Activated CD8-positive, alpha-beta memory T cell treated with anti-CD3 and anti-CD28 coated beads for 24 hours (primary cell): ENCODE results near the gene SYNPO.

ENCODE experiments used
- DNase-seq: peaks from one replicate; pipeline ENCODE4 v3.0.0-alpha.2; 2020

Gene SYNPO

DNA sequence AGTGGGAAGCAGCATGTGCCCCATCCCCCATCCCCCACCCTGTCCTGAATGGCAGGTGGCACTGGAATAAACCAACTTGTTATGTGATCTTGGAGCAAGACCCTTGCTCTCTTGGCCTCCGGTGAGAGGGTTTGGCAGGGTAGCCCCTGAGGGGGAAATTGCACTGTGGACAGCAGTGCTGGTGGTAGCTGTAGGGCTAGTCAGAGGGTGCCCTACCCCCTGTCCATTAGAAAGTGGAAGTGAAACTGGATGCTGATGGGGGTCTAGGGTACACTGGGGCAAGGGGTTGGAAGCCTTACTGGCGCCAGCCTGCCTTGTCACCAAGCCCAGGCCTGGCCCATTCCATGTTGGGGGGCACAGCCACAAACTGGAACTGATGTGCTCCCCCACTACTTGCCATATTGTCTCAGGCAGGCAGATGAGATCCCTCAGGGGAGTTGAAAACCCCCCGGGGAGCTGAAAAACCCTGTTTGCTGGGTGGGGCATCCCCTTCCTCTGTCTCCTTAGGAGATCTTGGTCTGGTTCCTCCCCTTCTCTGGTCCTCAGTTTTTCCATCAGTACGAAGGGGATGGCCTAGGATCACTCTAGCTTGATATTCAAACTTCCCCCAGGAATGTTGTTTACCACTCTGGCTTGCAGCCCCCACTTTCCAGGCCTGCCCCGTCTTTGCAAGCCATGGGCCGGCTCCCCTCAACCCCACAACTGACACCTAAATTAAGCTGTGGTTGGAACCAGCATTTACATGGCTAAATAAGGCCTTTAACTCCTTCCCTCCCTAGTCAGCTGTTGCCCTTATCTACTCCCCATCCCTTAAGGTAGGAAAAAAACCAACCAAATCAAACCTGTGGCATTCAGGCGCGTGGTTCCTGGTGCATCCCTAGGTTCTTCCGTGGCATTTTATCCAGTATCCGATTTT, 14.4 kb upstream of the SYNPO start:
- no peak for DNase-seq

DNA sequence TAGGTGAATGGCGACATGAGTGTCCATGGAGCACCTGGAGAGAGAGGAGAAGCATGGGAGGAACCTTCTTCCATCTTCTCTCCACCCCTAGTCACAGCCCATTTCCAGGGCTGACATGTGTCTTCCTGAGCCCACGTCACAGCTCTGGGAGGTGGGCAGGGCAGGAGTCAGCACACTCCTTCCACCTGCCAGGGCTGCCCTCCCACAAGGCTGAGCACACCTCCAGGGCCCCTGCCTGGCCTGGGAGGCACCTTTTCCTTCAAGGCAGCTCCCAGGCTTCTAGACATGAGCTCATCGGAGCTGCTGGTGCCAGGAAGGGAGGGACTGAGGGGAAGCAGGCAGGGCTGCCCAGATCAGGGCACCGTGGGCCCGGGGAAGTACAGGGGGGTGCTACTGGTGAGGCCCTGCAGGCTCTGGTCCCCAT, 13.6 kb upstream of the SYNPO start:
- no peak for DNase-seq

DNA sequence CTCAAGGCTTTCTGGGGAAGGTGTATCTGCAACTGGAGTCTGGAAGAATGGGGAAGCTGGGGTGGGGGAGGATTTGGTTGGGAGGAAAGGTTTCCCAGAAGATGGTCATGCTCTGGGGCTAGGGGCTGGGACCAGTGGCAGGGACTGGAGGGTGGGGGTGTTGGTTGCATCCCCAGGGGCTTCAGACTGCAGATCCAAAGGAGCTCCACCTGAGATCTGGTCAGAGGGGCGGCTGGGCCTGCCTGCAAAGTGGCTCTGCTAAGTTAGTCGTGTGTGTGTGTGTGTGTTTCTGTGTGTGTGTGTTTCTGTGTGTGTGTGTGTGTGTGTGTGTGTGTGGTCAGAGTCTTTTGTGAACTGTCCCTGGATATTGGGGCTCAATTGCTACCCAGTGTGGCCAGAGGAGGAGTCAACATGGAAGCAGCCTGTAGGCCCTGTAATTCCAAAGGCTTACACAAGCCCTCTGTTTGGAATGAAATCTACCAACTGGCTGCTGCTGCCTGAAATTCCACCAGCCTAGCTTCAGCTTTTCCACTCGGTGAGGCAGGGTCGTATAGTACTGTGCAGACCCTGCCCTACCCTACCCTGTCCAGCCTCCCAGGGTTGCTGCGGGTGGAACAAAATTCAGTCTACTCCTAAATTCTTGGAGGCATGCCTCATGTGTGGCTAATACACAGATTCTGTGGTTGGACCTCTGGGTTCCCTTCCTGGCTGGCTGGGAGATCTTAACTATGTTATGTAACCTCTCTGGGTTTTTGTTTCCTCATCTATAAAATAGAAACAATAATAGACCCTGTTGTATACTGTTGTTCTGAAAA, 12.5 kb upstream of the SYNPO start:
- no peak for DNase-seq

DNA sequence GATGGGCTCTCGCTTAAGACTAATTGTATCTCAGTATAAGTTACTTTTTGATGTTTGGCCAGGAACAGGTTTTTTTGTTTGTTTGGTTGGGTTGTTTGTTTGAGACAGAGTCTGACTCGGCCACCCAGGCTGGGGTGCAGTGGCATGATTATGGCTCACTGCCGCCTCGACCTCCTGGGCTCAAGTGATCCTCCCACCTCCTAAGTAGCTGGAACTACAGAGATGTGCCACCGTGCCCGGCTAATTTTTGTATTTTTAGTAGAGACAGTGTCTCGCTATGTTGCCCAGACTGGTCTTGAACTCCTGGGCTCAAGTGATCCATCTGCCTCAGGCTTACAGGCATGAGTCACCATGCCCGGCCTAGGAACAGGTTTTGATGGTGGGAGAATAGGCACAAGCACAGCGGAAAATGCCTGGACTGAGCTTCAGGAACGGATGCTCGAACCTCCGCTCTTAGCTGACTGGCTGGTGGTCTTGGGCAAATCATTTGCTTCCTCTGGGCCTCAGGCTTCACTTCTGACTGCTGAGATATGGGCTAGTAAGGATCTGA, 11.4 kb upstream of the SYNPO start:
- no peak for DNase-seq

DNA sequence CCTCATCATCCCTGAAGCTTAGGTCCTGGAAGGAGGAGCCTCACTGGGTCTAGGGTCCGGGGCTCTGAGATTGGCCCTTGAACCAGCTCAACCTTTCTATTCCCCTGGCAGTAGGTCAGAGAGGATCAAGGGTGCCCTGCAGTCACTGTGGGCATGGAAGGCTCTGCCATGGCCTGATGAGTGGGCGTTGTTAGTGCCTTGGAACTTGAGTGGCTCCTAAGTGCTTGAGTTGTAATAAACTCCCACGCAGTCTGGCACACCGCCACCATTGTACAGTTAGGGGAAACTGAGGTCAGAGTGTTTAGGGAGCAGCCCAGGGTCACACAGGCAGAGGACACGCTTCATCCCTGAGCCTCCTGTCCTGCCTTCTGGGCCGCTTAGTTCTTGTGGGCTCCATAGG, 10.4 kb upstream of the SYNPO start:
- DNase-seq, result no peak

DNA sequence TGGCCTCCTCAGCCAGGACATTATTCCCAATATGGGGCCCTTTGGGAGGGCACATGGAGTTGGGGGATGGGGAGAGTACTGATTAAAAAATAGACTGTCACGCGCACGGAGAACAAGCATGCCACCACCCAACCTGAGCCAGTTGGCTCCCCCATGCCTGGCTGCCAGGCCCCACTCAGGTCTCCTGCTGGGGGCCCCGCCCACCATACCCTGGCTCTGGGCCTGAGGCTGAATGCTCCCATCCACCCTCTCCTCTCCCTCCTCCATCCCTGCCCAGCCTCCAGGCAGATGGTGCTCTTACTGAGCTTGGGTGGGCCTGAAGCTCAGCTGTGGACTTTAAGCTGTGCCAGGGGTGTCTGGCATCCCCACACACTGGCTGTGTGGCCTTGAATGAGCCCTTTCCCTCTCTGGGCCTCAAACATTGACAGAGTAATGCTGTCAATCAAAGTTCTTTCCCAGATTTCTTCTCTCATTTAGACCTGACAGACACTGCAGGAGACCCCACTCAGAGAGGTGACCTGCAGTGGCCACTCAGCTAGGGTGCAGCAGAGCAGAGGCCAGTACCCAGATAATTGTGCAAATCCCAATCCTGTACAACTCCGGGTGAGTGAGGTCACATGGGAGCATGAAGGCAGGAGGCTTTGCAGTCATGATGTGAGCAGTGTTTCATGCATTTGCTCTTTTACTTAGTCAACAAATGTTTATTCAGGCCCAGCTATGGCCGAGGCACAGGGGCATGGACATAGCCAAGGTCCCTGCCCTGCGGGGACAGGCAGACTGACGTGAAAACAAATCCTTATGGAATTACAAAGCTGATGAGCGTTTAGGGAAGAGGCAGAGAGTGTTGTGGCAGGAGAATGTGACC, 9.8 kb upstream of the SYNPO start:
- DNase-seq, result no peak

DNA sequence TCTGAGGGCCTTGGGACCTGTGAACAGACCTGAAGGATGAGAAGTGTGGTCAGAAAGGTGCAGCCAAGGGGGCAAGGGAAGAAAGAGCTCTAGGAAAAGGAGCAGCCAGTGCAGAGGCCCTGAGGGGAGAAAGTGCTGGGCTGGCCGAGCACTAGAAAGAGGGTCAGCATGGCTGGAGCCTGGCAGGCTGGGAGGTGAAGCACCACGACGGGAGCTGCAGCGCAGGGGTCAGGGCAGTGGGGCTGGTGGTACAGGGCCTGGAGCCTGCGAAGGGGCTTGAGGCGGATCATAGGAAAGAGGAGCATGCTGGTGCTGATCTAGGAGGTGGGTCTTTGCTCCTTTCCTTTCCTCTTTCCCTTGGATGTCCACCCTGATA, 9.1 kb upstream of the SYNPO start:
- no peak for DNase-seq

DNA sequence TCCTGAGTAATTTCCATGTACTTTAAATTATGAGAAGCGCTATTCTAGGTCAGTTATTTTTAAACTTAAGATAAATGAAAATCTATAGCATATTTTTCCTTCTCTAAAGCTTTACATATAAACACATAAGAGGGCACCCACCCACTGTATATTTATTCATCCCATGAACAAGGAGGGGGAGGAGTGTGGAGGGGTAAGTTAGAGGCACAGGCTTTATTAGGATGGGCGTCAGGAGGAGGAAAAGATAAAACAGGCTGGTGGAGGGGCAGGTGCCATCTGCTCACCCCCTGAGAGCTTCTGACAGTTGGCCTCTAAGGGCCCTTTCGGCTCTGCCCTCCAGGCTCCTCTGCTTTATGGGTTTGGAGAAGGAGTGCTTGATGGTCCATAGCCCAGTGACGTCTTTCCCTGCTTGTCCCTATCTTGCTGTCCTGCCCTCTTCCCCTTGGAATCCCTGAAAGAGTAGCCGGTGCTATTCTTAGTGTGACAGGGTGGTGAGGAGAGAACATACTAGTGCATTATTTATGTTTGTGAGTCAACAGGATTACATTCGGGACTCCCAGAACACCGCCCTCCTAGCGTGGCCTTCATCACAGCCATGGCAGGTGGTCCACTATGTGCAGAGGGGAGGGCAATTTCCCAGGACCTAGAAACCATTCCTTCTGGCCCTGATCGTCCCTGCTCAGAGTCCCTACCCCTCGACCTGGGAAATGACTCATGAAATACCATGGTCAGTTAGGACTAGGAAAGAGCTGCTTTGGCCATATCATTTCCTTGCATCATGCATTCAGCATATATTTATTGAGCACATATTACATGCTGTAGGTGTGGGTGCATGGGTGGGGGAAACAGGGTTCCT, 7.9 kb upstream of the SYNPO start:
- no peak for DNase-seq

DNA sequence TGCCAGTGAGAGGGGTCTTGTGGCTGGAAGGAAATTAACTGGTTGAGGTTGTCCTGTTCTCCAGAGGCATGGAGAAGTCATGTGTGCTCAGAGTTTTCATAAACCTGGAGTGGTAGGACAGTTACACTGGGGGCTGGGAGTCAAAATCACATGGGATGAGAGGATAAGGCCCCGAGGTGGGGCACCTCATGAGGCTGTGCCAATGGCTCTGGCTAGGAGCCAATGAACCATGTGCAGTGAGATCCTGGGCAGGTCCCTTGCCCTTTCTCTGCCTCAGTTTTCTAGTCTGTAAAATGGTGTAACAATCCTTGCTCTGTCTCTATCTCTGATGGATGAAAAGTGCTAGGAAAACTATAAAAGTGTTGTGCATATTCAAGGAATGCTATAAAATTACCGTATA, 7.0 kb upstream of the SYNPO start:
- no peak for DNase-seq

DNA sequence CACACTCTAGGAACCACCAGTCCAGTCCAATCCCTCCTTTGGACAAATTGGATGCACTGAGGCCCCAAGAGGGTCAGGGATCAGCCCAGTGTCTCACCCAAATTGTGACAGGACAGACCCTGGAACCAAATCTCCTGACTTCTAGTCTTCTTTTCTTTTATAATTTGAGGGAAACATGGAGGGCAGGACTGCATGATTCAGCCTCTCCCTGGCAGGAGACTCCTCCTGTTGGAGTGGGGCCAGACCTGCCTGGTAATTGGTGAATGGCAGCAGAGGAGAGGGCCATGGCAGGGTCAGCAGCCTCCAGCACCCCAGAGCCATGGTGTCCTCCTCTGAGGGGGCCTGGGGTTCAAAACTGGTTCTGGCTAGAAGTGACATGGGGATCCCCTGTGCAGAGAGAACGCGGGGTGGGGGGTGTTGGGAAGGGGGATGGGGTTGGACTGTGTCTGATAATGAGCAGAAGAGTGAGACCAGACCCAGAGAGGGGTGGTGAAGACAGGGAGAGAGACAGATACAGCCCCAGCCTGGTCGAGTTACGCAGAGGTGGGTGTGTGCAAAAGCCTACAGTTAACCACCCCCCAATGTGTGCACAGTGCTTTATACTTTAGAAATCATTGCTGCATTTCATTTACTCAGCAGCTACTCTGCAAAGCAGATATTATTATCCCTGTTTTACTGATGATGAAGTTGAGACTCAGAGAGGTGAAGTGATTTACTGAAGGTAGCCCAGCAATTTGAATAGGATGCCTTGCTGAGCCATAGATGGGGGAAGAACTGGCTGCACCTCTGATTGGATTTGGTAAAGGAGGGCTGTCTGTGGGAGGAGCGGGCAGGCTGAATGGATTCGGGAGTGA, 3.8 kb upstream of the SYNPO start:
- DNase-seq, result no peak

DNA sequence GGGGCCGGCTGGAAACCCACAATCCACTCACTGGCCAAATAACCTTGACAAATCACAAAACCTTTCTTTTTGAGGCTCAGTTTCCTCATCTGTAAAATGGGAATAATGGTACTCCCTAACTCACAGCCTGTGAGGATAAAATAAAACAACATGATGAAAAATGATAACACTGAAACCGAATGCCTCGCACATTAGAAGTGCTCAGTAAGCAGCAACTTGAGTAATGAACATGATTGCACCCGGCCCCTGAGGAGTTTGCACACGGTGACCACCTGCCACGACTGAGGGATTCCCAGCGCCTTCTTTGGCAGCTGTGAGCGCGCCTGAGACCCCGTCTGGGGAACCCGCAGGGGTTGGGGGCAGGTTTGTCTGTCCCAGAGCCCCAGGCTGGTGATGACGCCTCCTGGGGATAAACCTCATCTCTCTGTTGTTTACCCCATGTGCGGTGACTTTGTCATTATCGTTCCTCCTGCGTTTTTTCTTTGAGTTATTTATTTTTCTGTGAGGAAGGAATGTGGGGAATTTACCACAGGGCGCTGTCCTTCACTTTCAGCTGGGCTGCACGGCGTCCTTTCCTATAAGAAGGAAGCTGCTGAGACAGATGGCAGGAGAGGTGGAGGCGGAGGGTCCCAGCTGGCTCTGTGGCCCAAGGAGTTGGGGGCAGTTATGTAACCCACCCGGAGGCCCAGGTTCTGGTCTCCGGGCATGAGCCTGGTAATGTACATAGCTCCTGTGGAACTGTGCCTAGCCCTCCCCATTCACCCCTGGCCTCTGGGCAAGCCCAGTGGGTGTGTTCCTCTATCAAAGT, 3.0 kb upstream of the SYNPO start:
- no peak for DNase-seq

DNA sequence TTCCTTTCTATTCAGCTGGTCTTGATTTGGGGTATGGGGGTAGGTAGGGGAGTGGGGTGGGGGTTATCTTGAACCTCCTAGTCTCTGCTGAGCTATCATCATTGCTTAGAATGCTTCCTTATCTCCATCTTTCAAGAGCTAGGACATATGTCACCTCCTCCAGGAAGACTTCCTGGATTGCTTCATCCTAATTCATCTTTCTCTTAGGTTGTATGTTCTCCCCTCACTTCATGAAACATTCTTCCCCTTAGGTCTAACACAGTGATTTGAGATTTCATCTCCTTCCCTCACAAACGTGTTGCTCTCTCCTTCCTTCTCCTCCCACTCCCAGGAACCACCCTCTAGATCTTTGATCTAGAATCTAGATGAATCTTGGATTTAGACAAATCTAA, 2.4 kb upstream of the SYNPO start:
- no peak for DNase-seq

DNA sequence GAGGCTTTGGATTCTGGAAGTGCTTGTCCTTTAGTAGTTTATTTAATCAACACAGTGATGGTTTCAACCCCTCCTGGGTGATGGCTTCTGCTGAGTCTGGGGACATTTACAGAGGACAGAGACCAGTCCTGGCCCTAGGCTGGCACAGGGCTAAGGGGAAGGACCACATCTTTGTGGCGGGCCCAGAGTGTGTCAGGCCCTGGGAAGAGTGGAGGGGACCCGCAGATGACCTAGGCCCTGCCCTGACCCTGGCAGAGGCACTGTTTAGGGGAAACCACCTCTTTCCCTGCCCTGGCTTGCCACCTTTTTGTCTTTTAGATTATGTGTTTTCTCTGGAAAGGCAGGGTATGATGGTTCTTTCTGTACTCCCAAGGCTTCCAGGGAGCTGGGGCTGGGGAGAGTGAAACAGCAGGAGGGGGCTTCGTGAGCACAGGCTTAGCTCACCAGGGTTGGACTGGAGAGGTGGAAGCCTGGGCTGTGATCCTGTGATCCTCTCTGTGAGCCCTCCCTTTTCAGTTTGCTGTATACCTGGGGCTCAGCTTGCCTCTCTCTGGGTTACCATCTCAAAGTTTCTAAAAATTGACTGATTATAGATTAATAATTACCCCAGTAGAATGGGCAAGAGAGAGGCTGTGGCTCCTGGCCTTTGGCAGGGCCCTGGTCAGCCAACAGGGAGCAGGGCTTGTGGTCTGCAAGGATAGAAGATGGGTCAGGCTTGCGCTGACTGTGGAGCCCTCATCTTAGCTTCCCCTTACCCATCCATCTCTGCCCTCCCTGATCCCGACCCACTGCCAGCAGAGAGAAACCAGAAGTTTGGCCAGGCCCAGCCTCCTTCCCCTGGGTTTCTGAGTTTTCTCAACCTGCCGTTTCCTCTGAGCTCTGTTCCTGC, 1.7 kb upstream of the SYNPO start:
- DNase-seq, result no peak

DNA sequence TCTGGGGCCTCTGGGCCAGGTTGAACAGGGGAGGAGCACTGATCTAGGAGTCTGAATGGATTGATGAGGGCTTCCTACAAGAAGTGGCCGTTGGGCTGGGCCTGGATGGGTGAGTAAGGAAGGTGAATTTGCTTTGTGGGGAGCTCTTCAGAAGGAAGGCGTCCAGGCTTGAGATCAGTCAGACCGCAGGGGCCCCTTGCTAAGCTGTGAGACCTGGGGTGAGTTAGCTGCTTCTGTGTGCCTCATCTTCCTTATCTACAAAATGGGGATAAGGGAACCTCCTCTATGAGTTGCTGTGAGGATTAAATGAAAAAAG, 1.1 kb upstream of the SYNPO start:
- DNase-seq, result no peak

DNA sequence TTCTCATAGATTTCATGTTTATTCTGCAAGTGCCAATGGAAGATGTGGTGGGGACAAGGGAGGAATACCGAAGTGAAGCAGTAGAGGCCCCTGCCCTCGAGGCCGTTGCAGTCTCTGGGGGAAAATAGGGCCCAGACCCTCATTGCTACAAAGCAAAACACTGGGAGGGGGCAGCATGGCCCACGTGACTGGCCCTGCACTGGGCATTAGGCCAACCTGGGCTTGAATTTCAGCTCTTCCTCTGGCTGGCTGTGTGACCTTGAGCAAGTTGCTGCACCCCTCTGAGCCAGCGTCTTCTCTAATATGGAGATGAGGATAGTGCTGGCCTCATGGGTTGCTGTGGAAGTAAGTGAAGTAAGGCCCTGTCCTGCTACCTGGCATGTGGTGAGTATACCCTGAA, 709 bp upstream of the SYNPO start:
- no peak for DNase-seq

DNA sequence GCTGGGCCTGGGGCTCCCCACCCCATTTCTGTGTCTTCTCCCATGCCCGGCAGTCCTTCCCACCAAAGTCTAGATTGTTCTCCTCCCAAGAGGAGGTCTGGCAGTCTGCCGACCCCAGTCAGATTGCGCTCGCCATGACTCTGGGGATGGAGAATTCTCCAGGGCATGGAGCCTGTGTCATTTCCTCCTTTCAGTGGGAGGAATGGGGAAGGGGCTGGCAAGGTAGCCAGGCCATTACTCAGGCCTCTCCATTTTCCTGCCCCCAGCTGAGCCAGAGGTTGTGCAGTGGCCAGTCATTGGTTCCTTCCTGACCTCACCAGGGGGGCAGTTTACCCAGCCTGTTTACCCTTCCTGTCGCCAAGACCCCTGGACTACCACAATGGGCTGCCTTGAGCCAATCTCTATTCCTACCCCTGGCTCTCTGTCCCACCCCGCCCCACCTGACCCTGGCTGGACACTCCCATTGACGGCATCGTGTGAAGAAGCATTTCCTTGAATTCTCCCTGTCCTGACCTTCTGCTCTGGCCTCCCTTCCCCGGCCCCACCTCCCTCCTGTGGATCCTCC, 628 bp downstream of the SYNPO start:
- no peak for DNase-seq

DNA sequence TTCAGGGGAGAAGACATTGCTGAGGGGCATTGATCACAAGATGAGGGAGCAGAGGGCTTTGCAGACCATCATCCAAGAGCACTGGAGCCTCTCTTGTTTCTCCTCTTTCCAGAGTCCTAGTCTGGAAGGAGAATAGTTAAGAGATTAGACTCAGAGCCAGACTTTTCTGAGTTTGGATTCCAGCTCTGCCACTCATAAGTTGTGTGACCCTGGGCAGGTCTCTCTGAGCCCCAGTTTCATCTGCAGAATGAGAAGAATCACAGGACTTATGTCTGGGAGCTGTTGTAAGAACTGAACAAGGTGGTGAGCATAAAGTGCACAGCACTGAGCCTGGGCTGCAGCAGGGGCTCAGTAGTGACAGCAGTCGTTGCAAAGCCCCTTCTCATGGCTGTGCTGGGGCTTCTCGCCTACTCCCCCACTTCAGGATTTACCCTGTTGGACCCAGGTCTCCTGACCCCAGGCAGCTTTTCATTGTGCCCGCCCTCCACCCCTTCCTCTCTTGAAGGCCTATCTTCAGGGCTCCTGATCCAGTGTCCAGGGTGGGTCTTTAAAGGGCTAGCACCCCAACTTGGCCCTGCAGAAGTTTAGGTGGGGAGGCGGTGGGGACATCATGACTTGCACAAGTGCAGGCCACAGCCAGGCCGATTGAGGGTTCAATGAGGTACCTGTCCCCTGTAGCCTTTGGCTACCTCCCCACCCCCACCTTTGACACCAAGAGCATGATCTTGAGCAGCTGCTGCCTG, 1.5 kb downstream of the SYNPO start:
- DNase-seq, result no peak

DNA sequence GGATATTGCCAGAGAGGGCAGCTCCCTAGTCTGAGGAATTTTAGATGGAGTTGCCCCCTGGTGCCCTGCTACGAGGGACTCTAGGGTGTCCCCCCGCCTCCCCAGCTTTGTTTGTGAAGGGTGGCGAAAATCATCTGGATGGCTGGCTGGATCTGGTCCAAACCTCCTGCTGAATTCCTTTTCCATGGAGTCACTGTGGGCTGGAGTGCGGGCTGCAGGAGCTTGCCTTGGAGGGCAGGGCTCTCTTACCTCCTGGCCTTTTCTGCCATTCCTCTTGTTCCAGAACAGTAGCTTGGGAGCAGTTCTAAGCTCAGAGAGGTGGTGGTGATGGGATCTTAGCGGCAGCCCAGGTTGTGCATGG, 2.1 kb downstream of the SYNPO start:
- no peak for DNase-seq
